PC-3 (cell line): ENCODE data around the gene SPATA9. TPM values are rescaled to one million over a fixed set of nuclear protein-coding genes. Genes with fewer than 3 reads are reported as not detected.

Experiments
- ATAC-seq: fragments of 200-7000 bp; cut with Tn5 transposase; 2 replicates; pipeline ENCODE4 v1.9.1; 2020; ENCODE audit warnings: mild to moderate bottlenecking, moderate library complexity
- BruUV-seq: library from RNA; stranded (reverse); fragments of 400-500 nt; replicated peaks from 2 replicates; lab custom pipeline; 2021; lab: Mats Ljungman, UMichigan
- CTCF ChIA-PET: fragments of 300-600 bp; sonication (Branson Sonifier 250); formaldehyde crosslinking; loops from one replicate; lab custom pipeline; 2022; ENCODE audit warnings: antibody characterized with exemption; lab: Charles Lee
- POLR2A ChIA-PET: fragments of 300-600 bp; sonication (Branson Sonifier 250); formaldehyde crosslinking; loops from one replicate; lab custom pipeline; 2022; ENCODE audit warnings: antibody characterized with exemption; ENCODE audit not compliant: unreplicated experiment; lab: Charles Lee
- DNase-seq: peaks from one replicate; pipeline ENCODE4 v3.0.0-alpha.2; 2015
- H2AFZ ChIP-seq: fragments of 300-600 bp; sonication (generic); 2 replicates; pipeline ENCODE4 v1.6.0; 2016; ENCODE audit warnings: antibody characterized with exemption, low read length
- H3F3A ChIP-seq: fragments of 300-600 bp; sonication (generic); one replicate; pipeline ENCODE4 v1.6.0; 2017; ENCODE audit warnings: antibody characterized with exemption, low read length, control low read depth, mild to moderate bottlenecking; ENCODE audit not compliant: unreplicated experiment
- H3K27ac ChIP-seq: fragments of 300-600 bp; sonication (generic); 2 replicates; pipeline ENCODE4 v1.5.1; 2016; ENCODE audit warnings: mild to moderate bottlenecking, low read length
- H3K27me3 ChIP-seq: fragments of 300-600 bp; sonication (generic); 2 replicates; pipeline ENCODE4 v1.6.1; 2016; ENCODE audit warnings: low read length, mixed read lengths
- H3K36me3 ChIP-seq: fragments of 300-600 bp; sonication (generic); 2 replicates; pipeline ENCODE4 v1.6.1; 2016; ENCODE audit warnings: low read depth, mixed run types, low read length, mixed read lengths
- H3K4me1 ChIP-seq: fragments of 300-600 bp; sonication (generic); 2 replicates; pipeline ENCODE4 v1.5.1; 2016; ENCODE audit warnings: low read length; ENCODE audit not compliant: insufficient read depth
- H3K4me2 ChIP-seq: fragments of 300-600 bp; sonication (generic); 2 replicates; pipeline ENCODE4 v1.6.0; 2016; ENCODE audit warnings: low read length
- H3K4me3 ChIP-seq: fragments of 300-600 bp; sonication (generic); 2 replicates; pipeline ENCODE4 v1.5.1; 2016; ENCODE audit warnings: mild to moderate bottlenecking, low read length, mixed read lengths
- H3K79me2 ChIP-seq: fragments of 300-600 bp; sonication (generic); 2 replicates; pipeline ENCODE4 v1.6.1; 2017; ENCODE audit warnings: low read length, mixed read lengths
- H3K9ac ChIP-seq: fragments of 300-600 bp; sonication (generic); 2 replicates; pipeline ENCODE4 v1.6.0; 2016; ENCODE audit warnings: mild to moderate bottlenecking, low read length
- H3K9me2 ChIP-seq: fragments of 300-600 bp; sonication (generic); replicated peaks from 2 replicates; pipeline ENCODE4 v1.6.1; 2016; ENCODE audit warnings: mixed run types, low read length, mixed read lengths
- H3K9me3 ChIP-seq: fragments of 300-600 bp; sonication (generic); 2 replicates; pipeline ENCODE4 v1.6.1; 2016; ENCODE audit warnings: low read length, mixed read lengths
- H4K20me1 ChIP-seq: fragments of 300-600 bp; sonication (generic); 2 replicates; pipeline ENCODE4 v1.6.1; 2016; ENCODE audit warnings: low read length, mixed read lengths
- EZH2 ChIP-seq: fragments of 300-600 bp; sonication (generic); IDR thresholded peaks from one replicate; pipeline ENCODE4 v1.6.1; 2017; ENCODE audit warnings: antibody characterized with exemption, mild to moderate bottlenecking, low read length; ENCODE audit not compliant: unreplicated experiment
- EZH2phosphoT487 ChIP-seq: fragments of 300-600 bp; sonication (generic); IDR thresholded peaks from 2 replicates; pipeline ENCODE4 v1.6.1; 2018; ENCODE audit warnings: mild to moderate bottlenecking, antibody characterized with exemption, low read length, borderline replicate concordance
- intact Hi-C: fragments of 100-400 bp; cut with micrococcal nuclease; formaldehyde crosslinking; loops from 2 replicates; pipeline ENCODE4 v1.9.0; 2023
- total RNA-seq: library from RNA; depleted of rRNA; stranded (reverse); fragments of >200 nt; gene quantifications from 2 replicates; pipeline ENCODE4 v1.2.3, GENCODE V29; 2014
- TF ChIP-seq, protein P1 (sequence below): fragments of 300-600 bp; sonication (generic); conservative IDR thresholded peaks from 2 replicates; pipeline ENCODE4 v1.5.1; 2017; ENCODE audit warnings: antibody characterized with exemption, low read depth, mild to moderate bottlenecking, low read length

Gene SPATA9
- total RNA-seq, 1 experiment from 2014 or later, result not detected

DNA sequence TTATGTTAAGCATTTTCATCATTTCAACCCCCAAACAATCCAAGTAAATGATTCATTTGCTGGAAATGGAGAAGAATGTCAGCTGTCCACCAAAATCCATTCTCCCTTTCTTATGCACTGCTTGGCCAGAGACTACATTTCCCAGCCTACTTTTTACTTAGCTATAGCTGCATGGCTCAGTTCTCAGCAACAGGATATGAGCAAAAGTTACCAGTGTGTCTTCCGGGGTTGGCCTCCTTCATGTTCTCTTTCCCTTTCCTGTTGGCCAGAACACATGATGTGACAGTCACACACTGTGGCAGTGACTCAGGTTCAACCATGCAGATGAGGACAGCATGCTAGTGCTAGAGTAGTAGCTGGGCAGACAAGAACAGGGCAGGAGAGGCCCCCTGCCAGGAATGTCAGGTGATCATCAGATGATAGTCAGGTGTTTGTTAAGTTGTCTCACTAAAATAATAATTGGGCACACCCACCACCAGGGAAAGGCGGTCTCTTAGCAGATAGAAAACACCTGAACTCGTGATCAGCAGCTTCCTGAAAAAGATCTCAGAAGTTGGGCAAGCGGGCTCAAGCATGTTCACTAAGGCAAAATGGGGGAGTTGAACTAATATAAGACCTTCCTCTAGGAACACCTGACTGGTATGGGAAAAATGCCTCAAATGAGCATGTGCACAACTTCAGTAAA lies 50.7 kb downstream of the SPATA9 start:
- Histone ChIP-seq H2AFZ (peak overlapping the region; percentile 81), H3K36me3 (no peaks in the 10 kb centered on the region), H3K79me2 (no peaks in the 10 kb centered on the region), H3K9me3 (no peaks in the 10 kb centered on the region), H3K4me3 (no peak overlapping the region), H3K9me2 (no peaks in the 10 kb centered on the region), H4K20me1 (no peaks in the 10 kb centered on the region), H3K27ac (peak overlapping the region; percentile 1), H3K4me2 (no peak overlapping the region), H3F3A (no peaks in the 10 kb centered on the region), H3K4me1 (peaks cover 16% of the 10 kb centered on the region), H3K27me3 (no peaks in the 10 kb centered on the region), H3K9ac (no peak overlapping the region)
- no TSS peak for BruUV-seq
- ChIA-PET POLR2A (no interaction called here), CTCF (interaction anchor here (0.6 kb wide), 1 partner anchor 192 kb away, joined by 3 read pairs; no protein-coding TSS in a partner anchor)
- DNase-seq (peak; percentile 60), ATAC-seq (peak; percentile 83)
- intact Hi-C loops, result no loop called here
- TF ChIP-seq, protein P1, sequence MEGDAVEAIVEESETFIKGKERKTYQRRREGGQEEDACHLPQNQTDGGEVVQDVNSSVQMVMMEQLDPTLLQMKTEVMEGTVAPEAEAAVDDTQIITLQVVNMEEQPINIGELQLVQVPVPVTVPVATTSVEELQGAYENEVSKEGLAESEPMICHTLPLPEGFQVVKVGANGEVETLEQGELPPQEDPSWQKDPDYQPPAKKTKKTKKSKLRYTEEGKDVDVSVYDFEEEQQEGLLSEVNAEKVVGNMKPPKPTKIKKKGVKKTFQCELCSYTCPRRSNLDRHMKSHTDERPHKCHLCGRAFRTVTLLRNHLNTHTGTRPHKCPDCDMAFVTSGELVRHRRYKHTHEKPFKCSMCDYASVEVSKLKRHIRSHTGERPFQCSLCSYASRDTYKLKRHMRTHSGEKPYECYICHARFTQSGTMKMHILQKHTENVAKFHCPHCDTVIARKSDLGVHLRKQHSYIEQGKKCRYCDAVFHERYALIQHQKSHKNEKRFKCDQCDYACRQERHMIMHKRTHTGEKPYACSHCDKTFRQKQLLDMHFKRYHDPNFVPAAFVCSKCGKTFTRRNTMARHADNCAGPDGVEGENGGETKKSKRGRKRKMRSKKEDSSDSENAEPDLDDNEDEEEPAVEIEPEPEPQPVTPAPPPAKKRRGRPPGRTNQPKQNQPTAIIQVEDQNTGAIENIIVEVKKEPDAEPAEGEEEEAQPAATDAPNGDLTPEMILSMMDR, result no peak
- TF ChIP-seq EZH2phosphoT487, result no peak
- TF ChIP-seq EZH2, result no peak

DNA sequence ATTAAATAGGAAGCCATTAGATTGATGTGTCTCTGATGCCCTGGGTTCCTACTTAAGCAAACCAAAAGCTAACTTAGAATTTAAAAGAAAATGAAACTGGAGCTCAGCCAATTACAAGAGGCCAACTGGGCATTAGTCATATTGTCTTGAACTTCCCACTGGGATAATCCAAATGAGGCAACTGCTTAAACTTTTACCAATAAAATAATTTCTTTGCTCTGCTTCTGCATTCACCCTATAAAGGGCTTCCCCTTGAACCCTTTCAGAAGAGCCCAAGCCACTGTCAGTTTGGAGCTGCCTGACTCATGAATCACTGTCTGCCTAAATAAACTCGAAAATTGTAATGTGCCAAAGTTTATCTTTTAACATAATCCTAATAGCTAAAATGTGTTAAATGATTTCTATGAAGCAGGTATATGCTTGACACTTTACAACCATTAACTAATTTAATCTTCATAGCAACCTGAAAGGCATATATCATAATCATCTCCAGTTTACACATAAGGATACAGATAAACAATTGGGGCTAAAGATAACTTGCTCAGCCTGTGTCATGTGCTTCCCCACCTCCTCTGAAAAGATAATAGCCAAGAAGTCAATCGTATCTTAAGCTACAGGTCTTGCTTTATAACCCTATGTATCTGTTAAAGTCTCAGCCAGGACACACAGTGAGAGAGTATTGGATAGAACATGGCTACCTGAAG lies 51.4 kb downstream of the SPATA9 start:
- no peak overlapping the region for H3K4me3 ChIP-seq
- no peaks in the 10 kb centered on the region for H3F3A ChIP-seq
- H3K79me2 ChIP-seq, result no peaks in the 10 kb centered on the region
- intact Hi-C loops, result no loop called here
- H4K20me1 ChIP-seq, result no peaks in the 10 kb centered on the region
- no peak overlapping the region for H3K4me2 ChIP-seq
- TF ChIP-seq EZH2phosphoT487 (no peak), EZH2 (no peak)
- TF ChIP-seq, protein P1, result no peak
- ChIA-PET CTCF (interaction anchor here (0.6 kb wide), 1 partner anchor 192 kb away, joined by 3 read pairs; no protein-coding TSS in a partner anchor), POLR2A (no interaction called here)
- ATAC-seq (peak; percentile 53), DNase-seq (peak; percentile 69)
- H3K9ac ChIP-seq, result no peak overlapping the region
- H3K27me3 ChIP-seq, result no peaks in the 10 kb centered on the region
- no peaks in the 10 kb centered on the region for H3K36me3 ChIP-seq
- peak overlapping the region; percentile 1; the same call in 1 of the 2 replicates for H3K27ac ChIP-seq
- BruUV-seq, result no TSS peak
- H2AFZ ChIP-seq, result peak overlapping the region; percentile 81
- no peaks in the 10 kb centered on the region for H3K9me2 ChIP-seq
- no peaks in the 10 kb centered on the region for H3K9me3 ChIP-seq
- H3K4me1 ChIP-seq, result peaks cover 16% of the 10 kb centered on the region
